ENCODE measurements around the gene C11orf71. TPM values are rescaled to one million over a fixed set of nuclear protein-coding genes. Genes with fewer than 3 reads are reported as not detected.

C11orf71 gene, protein sequence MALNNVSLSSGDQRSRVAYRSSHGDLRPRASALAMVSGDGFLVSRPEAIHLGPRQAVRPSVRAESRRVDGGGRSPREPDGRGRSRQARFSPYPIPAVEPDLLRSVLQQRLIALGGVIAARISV
- total RNA-seq: 3.8 and 5.1 TPM in 2 replicates

GRCh38 chr11:114400216-114400914, at the start of gene C11orf71, which contains the start of gene RBM7:
C11orf71 (minus strand) TSS chr11:114400511; CDS start chr11:114400331, 180 bp downstream.
RBM7 (plus strand) TSS chr11:114400666; CDS start chr11:114400672, 6 bp downstream.

GRCh38 chr11:114439229-114440120, 39.2 kb upstream of the C11orf71 start, which contains the start of gene REXO2:
REXO2 (plus strand) TSS chr11:114439467; CDS start chr11:114439529, 62 bp downstream.

Other genes starting within 250 kb of the C11orf71 start
- gene NNMT, start 104.1 kb downstream of the C11orf71 start, total RNA-seq: 192 and 615 TPM in 2 replicates
- gene RBM7, start 155 bp upstream of the C11orf71 start, total RNA-seq: 45.1 and 48.8 TPM in 2 replicates
- 271 and 318 TPM in 2 replicates for gene REXO2, start 39.0 kb upstream of the C11orf71 start, total RNA-seq
- gene NXPE1, start 159.4 kb upstream of the C11orf71 start, total RNA-seq: not detected in 2 replicates
- not detected in 2 replicates for gene NXPE4, start 195.3 kb upstream of the C11orf71 start, total RNA-seq